KMS-11 (cell line): ENCODE results near the gene RFX5.

ENCODE experiments used
- H2AFZ ChIP-seq: fragments of 200-600 bp; sonication (generic); 2 replicates; pipeline ENCODE4 v1.6.1; 2016; ENCODE audit warnings: antibody characterized with exemption, mixed run types, low read depth
- H3K27ac ChIP-seq: fragments of 200-600 bp; sonication (generic); 2 replicates; pipeline ENCODE4 v1.6.1; 2016; ENCODE audit warnings: mild to moderate bottlenecking, mixed run types
- H3K27me3 ChIP-seq: fragments of 200-600 bp; sonication (generic); 2 replicates; pipeline ENCODE4 v1.6.1; 2017; ENCODE audit warnings: mild to moderate bottlenecking, low read depth, mixed run types, moderate library complexity; ENCODE audit not compliant: insufficient read depth
- H3K36me3 ChIP-seq: fragments of 200-600 bp; sonication (generic); 2 replicates; pipeline ENCODE4 v1.6.1; 2017; ENCODE audit warnings: mild to moderate bottlenecking, mixed run types; ENCODE audit not compliant: insufficient read depth
- H3K4me1 ChIP-seq: fragments of 200-600 bp; sonication (generic); 2 replicates; pipeline ENCODE4 v1.6.1; 2016; ENCODE audit warnings: mild to moderate bottlenecking, low read depth, mixed run types; ENCODE audit not compliant: poor library complexity, severe bottlenecking
- H3K4me2 ChIP-seq: fragments of 200-600 bp; sonication (generic); 2 replicates; pipeline ENCODE4 v1.7.0; 2016; ENCODE audit warnings: mild to moderate bottlenecking, mixed run types
- H3K4me3 ChIP-seq: fragments of 200-600 bp; sonication (generic); IDR thresholded peaks from 2 replicates; pipeline ENCODE4 v1.6.1; 2017; ENCODE audit warnings: low read depth, low read length, mixed read lengths; ENCODE audit not compliant: insufficient read depth
- H3K79me2 ChIP-seq: fragments of 200-600 bp; sonication (generic); 2 replicates; pipeline ENCODE4 v1.6.1; 2016; ENCODE audit warnings: low read depth, mixed run types; ENCODE audit not compliant: insufficient read depth
- H3K9ac ChIP-seq: fragments of 200-600 bp; sonication (generic); 2 replicates; pipeline ENCODE4 v1.6.1; 2016; ENCODE audit warnings: mild to moderate bottlenecking, mixed run types
- H4K20me1 ChIP-seq: fragments of 200-600 bp; sonication (generic); 2 replicates; pipeline ENCODE4 v1.6.1; 2016; ENCODE audit warnings: mild to moderate bottlenecking, mixed run types; ENCODE audit not compliant: insufficient read depth
- TF ChIP-seq, protein P1 (sequence below): fragments of 200-600 bp; sonication (generic); conservative IDR thresholded peaks from 2 replicates; pipeline ENCODE4 v1.6.1; 2017; ENCODE audit warnings: low read depth, mild to moderate bottlenecking, antibody characterized with exemption, low read length, moderate library complexity, mixed read lengths

RFX5 gene

GRCh38 chr1:151347523-151348246 lies 633 bp upstream of the RFX5 start:
- no peaks in the 10 kb centered on the region for H3K27me3 ChIP-seq
- H3K4me2 ChIP-seq: peak overlapping the region; percentile 76
- no peak overlapping the region for H3K4me3 ChIP-seq
- H3K27ac ChIP-seq: peak overlapping the region; percentile 78
- peaks cover 10% of the 10 kb centered on the region; the same call in 1 of the 2 replicates for H3K36me3 ChIP-seq
- H3K4me1 ChIP-seq: peaks cover 22% of the 10 kb centered on the region
- no peaks in the 10 kb centered on the region for H4K20me1 ChIP-seq
- H2AFZ ChIP-seq: peak overlapping the region; percentile 70
- TF ChIP-seq, protein P1, sequence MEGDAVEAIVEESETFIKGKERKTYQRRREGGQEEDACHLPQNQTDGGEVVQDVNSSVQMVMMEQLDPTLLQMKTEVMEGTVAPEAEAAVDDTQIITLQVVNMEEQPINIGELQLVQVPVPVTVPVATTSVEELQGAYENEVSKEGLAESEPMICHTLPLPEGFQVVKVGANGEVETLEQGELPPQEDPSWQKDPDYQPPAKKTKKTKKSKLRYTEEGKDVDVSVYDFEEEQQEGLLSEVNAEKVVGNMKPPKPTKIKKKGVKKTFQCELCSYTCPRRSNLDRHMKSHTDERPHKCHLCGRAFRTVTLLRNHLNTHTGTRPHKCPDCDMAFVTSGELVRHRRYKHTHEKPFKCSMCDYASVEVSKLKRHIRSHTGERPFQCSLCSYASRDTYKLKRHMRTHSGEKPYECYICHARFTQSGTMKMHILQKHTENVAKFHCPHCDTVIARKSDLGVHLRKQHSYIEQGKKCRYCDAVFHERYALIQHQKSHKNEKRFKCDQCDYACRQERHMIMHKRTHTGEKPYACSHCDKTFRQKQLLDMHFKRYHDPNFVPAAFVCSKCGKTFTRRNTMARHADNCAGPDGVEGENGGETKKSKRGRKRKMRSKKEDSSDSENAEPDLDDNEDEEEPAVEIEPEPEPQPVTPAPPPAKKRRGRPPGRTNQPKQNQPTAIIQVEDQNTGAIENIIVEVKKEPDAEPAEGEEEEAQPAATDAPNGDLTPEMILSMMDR: 0 out of 2 replicates have a peak, but pooled peaks have one; percentile 1
- H3K9ac ChIP-seq: peak overlapping the region; percentile 81; the same call in 1 of the 2 replicates
- peaks cover 16% of the 10 kb centered on the region for H3K79me2 ChIP-seq

- Histone ChIP-seq H2AFZ (peak overlapping the region; percentile 44), H3K27me3 (no peaks in the 10 kb centered on the region), H3K36me3 (peaks cover 10% of the 10 kb centered on the region; the same call in 1 of the 2 replicates), H3K4me3 (peak overlapping the region; percentile 97), H4K20me1 (no peaks in the 10 kb centered on the region), H3K4me1 (peaks cover 29% of the 10 kb centered on the region), H3K79me2 (peaks cover 16% of the 10 kb centered on the region), H3K4me2 (peak overlapping the region; percentile 96), H3K27ac (peak overlapping the region; percentile 78), H3K9ac (peak overlapping the region; percentile 81)
- TF ChIP-seq, protein P1: peak; percentile 30
Observed at GRCh38 chr1:151346082-151346768, 827 bp downstream of the RFX5 start.

DNA sequence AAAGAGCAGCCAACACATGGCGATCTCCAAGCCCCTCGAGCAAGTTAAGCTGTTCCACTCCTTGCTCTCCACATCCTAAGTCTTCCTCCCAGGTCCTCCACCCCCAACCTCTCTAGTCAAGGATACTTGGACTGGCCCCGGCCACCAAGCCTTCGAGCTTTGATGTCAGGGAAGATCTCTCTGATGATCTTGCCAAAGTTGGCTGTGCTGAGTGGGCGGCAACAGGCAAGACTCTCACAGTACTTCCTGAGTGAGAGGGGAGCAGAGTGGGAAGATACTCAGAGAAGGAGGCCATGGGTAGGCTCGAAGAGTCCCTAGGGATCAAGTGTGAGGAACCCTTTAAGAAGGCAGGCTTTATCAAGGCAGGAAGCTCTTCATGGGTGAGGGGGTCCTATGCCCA lies 2.8 kb downstream of the RFX5 start:
- H3K79me2 ChIP-seq: peaks cover 16% of the 10 kb centered on the region
- H3K9ac ChIP-seq: no peak overlapping the region
- H2AFZ ChIP-seq: no peak overlapping the region
- no peak overlapping the region for H3K4me2 ChIP-seq
- H3K4me1 ChIP-seq: peaks cover 45% of the 10 kb centered on the region
- no peaks in the 10 kb centered on the region for H3K27me3 ChIP-seq
- no peaks in the 10 kb centered on the region for H4K20me1 ChIP-seq
- H3K36me3 ChIP-seq: peaks cover 10% of the 10 kb centered on the region; the same call in 1 of the 2 replicates
- no peak overlapping the region for H3K4me3 ChIP-seq
- no peak overlapping the region for H3K27ac ChIP-seq
- TF ChIP-seq, protein P1: no peak

GRCh38 chr1:151343587-151343986 lies 3.5 kb downstream of the RFX5 start:
- Histone ChIP-seq H3K4me2 (no peak overlapping the region), H3K9ac (no peak overlapping the region), H3K27me3 (no peaks in the 10 kb centered on the region), H4K20me1 (no peaks in the 10 kb centered on the region), H3K4me3 (no peak overlapping the region), H3K4me1 (peaks cover 45% of the 10 kb centered on the region), H2AFZ (no peak overlapping the region), H3K27ac (no peak overlapping the region), H3K79me2 (peaks cover 16% of the 10 kb centered on the region), H3K36me3 (peaks cover 10% of the 10 kb centered on the region; the same call in 1 of the 2 replicates)
- TF ChIP-seq, protein P1: no peak
